Measurements from ENCODE around the gene CREB5. TPM values are rescaled to one million over a fixed set of nuclear protein-coding genes. Genes with fewer than 3 reads are reported as not detected.

The CREB5 gene
- total and polyA plus RNA-seq, 2 of the 13 experiments (the other 11 are each of a cell fraction or from before 2014, with no cell fraction given) = 0.38 to 0.71 TPM

GRCh38 chr7:28668085-28668484 is 255.8 kb downstream of the CREB5 start:
- Histone ChIP-seq H3K27ac (ENCODE audit: extremely low read length, insufficient read depth, low read length) (no peak overlapping the region), H3K27me3 (ENCODE audit: control insufficient read depth in 1 of 2, insufficient read depth in 2 of 2, low read length in 2 of 2) (peaks cover 0 to 3% of the 10 kb centered on the region in 2 experiments; a peak in 1 of 5 replicates), H2AFZ (ENCODE audit: low read length) (no peak overlapping the region), H3K9me3 (ENCODE audit: low read length) (no peaks in the 10 kb centered on the region), H3K4me1 (ENCODE audit: insufficient read depth, low read length) (no peaks in the 10 kb centered on the region), H3K4me3 (replicated peaks in 1 of 3; ENCODE audit: insufficient read depth in 1 of 3, low read depth in 2 of 3, low read length in 3 of 3) (no peak overlapping the region), H3K9ac (ENCODE audit: insufficient read depth, low read depth, low read length) (no peak overlapping the region), H3K36me3 (replicated peaks in 1 of 2; ENCODE audit: control insufficient read depth in 1 of 2, insufficient read depth in 2 of 2, low read length in 2 of 2) (no peaks in the 10 kb centered on the region), H4K20me1 (ENCODE audit: insufficient read depth, low read length) (no peaks in the 10 kb centered on the region), H3K4me2 (ENCODE audit: low read depth, low read length) (no peak overlapping the region), H3K79me2 (ENCODE audit: insufficient read depth, low read length) (no peaks in the 10 kb centered on the region)
- intact Hi-C loops (cut with micrococcal nuclease; ENCODE audit: unreplicated experiment) (no loop called here), in situ Hi-C loops (cut with HindIII; ENCODE audit: extremely low pct_ligation_motif_present, low pct_unique_long_range_greater_than_20kb) (no loop called here)
- BruUV-seq (replicated peaks) = no TSS peak
- ChIA-PET POLR2A (no interaction called here), CTCF (ENCODE audit: low intra/inter-chr PET ratio, low total read pairs) (no interaction called here)
- WGBS (ENCODE audit: low lambda C conversion rate) = 23% methylated on average over 2 of the region's 2 CpGs
- no peak for ATAC-seq
- no peak for DNase-seq (ENCODE audit: low spot score)
- FAIRE-seq = no peak
- TF ChIP-seq KDM2A (CRISPR knock-in tag; IDR thresholded peaks at IDR 0.05; ENCODE audit: borderline replicate concordance, low read depth) (no peak), ZNF703 (CRISPR knock-in tag; IDR thresholded peaks at IDR 0.05; ENCODE audit: borderline replicate concordance) (no peak), ZNF205 (CRISPR knock-in tag; IDR thresholded peaks at IDR 0.05) (no peak), PRMT3 (CRISPR knock-in tag; IDR thresholded peaks at IDR 0.05; ENCODE audit: borderline replicate concordance, low read depth) (no peak), MEIS1 (CRISPR knock-in tag; IDR thresholded peaks at IDR 0.05; ENCODE audit: borderline replicate concordance) (no peak), SOX5 (CRISPR knock-in tag; IDR thresholded peaks at IDR 0.05; ENCODE audit: borderline replicate concordance) (no peak), PBX3 (CRISPR knock-in tag; IDR thresholded peaks at IDR 0.05; ENCODE audit: borderline replicate concordance) (no peak), ZNF317 (CRISPR knock-in tag; IDR thresholded peaks at IDR 0.05) (no peak), ZGPAT (CRISPR knock-in tag; IDR thresholded peaks at IDR 0.05) (no peak), ZNF383 (CRISPR knock-in tag; IDR thresholded peaks at IDR 0.05; ENCODE audit: borderline replicate concordance) (no peak), MAFF (IDR thresholded peaks at IDR 0.05; ENCODE audit: low read depth, low read length) (no peak), E2F5 (CRISPR knock-in tag; conservative IDR thresholded peaks at IDR 0.05) (no peak), ZNF510 (CRISPR knock-in tag; IDR thresholded peaks at IDR 0.05; ENCODE audit: low read depth) (no peak), ZNF607 (CRISPR knock-in tag; IDR thresholded peaks at IDR 0.05; ENCODE audit: borderline replicate concordance) (no peak)
- TF ChIP-seq, protein P1, sequence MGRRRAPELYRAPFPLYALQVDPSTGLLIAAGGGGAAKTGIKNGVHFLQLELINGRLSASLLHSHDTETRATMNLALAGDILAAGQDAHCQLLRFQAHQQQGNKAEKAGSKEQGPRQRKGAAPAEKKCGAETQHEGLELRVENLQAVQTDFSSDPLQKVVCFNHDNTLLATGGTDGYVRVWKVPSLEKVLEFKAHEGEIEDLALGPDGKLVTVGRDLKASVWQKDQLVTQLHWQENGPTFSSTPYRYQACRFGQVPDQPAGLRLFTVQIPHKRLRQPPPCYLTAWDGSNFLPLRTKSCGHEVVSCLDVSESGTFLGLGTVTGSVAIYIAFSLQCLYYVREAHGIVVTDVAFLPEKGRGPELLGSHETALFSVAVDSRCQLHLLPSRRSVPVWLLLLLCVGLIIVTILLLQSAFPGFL (CRISPR knock-in tag; IDR thresholded peaks at IDR 0.05) = no peak
- TF ChIP-seq, protein P2, sequence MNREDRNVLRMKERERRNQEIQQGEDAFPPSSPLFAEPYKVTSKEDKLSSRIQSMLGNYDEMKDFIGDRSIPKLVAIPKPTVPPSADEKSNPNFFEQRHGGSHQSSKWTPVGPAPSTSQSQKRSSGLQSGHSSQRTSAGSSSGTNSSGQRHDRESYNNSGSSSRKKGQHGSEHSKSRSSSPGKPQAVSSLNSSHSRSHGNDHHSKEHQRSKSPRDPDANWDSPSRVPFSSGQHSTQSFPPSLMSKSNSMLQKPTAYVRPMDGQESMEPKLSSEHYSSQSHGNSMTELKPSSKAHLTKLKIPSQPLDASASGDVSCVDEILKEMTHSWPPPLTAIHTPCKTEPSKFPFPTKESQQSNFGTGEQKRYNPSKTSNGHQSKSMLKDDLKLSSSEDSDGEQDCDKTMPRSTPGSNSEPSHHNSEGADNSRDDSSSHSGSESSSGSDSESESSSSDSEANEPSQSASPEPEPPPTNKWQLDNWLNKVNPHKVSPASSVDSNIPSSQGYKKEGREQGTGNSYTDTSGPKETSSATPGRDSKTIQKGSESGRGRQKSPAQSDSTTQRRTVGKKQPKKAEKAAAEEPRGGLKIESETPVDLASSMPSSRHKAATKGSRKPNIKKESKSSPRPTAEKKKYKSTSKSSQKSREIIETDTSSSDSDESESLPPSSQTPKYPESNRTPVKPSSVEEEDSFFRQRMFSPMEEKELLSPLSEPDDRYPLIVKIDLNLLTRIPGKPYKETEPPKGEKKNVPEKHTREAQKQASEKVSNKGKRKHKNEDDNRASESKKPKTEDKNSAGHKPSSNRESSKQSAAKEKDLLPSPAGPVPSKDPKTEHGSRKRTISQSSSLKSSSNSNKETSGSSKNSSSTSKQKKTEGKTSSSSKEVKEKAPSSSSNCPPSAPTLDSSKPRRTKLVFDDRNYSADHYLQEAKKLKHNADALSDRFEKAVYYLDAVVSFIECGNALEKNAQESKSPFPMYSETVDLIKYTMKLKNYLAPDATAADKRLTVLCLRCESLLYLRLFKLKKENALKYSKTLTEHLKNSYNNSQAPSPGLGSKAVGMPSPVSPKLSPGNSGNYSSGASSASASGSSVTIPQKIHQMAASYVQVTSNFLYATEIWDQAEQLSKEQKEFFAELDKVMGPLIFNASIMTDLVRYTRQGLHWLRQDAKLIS (CRISPR knock-in tag; IDR thresholded peaks at IDR 0.05) = no peak
